ENCODE measurements around the gene FLT1.

The FLT1 gene

GRCh38 chr13:28267497-28267896, 227.4 kb downstream of the FLT1 start:
- TF ChIP-seq FOXA1 (IDR thresholded peaks at IDR 0.05) (no peak), ELF4 (IDR thresholded peaks at IDR 0.05) (no peak), FOXK2 (IDR thresholded peaks at IDR 0.05) (no peak), LEF1 (IDR thresholded peaks at IDR 0.05; ENCODE audit: borderline replicate concordance) (no peak), ARNT (IDR thresholded peaks at IDR 0.05) (no peak), TARDBP (IDR thresholded peaks at IDR 0.05) (no peak), SP1 (IDR thresholded peaks at IDR 0.05) (no peak), BHLHE40 (IDR thresholded peaks at IDR 0.05; ENCODE audit: borderline replicate concordance) (no peak), ZNF384 (IDR thresholded peaks at IDR 0.05) (no peak), SUZ12 (IDR thresholded peaks at IDR 0.05) (no peak), FOXM1 (IDR thresholded peaks at IDR 0.05; ENCODE audit: borderline replicate concordance) (no peak), PKNOX1 (IDR thresholded peaks at IDR 0.05) (no peak), CTBP1 (IDR thresholded peaks at IDR 0.05; ENCODE audit: borderline replicate concordance) (no peak), HDGF (IDR thresholded peaks at IDR 0.05; ENCODE audit: borderline replicate concordance) (no peak), NFRKB (IDR thresholded peaks at IDR 0.05) (no peak), L3MBTL2 (conservative IDR thresholded peaks at IDR 0.05) (no peak)
- CTCF ChIA-PET = no interaction called here
- no peak for DNase-seq (ENCODE audit: extremely low spot score)
- POLR2A ChIA-PET = no interaction called here

GRCh38 chr13:28258417-28258816, 236.5 kb downstream of the FLT1 start:
- ChIA-PET POLR2A (no interaction called here), CTCF (no interaction called here)
- DNase-seq (ENCODE audit: extremely low spot score) = no peak
- TF ChIP-seq FOXA1 (IDR thresholded peaks at IDR 0.05) (no peak), HDGF (IDR thresholded peaks at IDR 0.05; ENCODE audit: borderline replicate concordance) (no peak), PKNOX1 (IDR thresholded peaks at IDR 0.05) (no peak), SUZ12 (IDR thresholded peaks at IDR 0.05) (no peak), CTBP1 (IDR thresholded peaks at IDR 0.05; ENCODE audit: borderline replicate concordance) (no peak), ARNT (IDR thresholded peaks at IDR 0.05) (no peak), L3MBTL2 (conservative IDR thresholded peaks at IDR 0.05) (no peak), ZNF384 (IDR thresholded peaks at IDR 0.05) (no peak), FOXK2 (IDR thresholded peaks at IDR 0.05) (no peak), TARDBP (IDR thresholded peaks at IDR 0.05) (no peak), NFRKB (IDR thresholded peaks at IDR 0.05) (no peak), FOXM1 (IDR thresholded peaks at IDR 0.05; ENCODE audit: borderline replicate concordance) (no peak), LEF1 (IDR thresholded peaks at IDR 0.05; ENCODE audit: borderline replicate concordance) (no peak), BHLHE40 (IDR thresholded peaks at IDR 0.05; ENCODE audit: borderline replicate concordance) (no peak)

GRCh38 chr13:28257305-28257704, 237.6 kb downstream of the FLT1 start:
- POLR2A ChIA-PET = no interaction called here

GRCh38 chr13:28252547-28252946, 242.4 kb downstream of the FLT1 start:
- ChIA-PET CTCF (no interaction called here), POLR2A (no interaction called here)
- TF ChIP-seq ZNF384 (IDR thresholded peaks at IDR 0.05) (no peak), SP1 (IDR thresholded peaks at IDR 0.05) (no peak), SUZ12 (IDR thresholded peaks at IDR 0.05) (no peak), ARNT (IDR thresholded peaks at IDR 0.05) (no peak), LEF1 (IDR thresholded peaks at IDR 0.05; ENCODE audit: borderline replicate concordance) (no peak), HDGF (IDR thresholded peaks at IDR 0.05; ENCODE audit: borderline replicate concordance) (no peak), L3MBTL2 (conservative IDR thresholded peaks at IDR 0.05) (no peak), ELF4 (IDR thresholded peaks at IDR 0.05) (no peak), NFRKB (IDR thresholded peaks at IDR 0.05) (no peak), CTBP1 (IDR thresholded peaks at IDR 0.05; ENCODE audit: borderline replicate concordance) (no peak)
- DNase-seq (ENCODE audit: extremely low spot score) = no peak

More at GRCh38 chr13:28257305-28257704, 237.6 kb downstream of the FLT1 start:
- no peak for DNase-seq (ENCODE audit: extremely low spot score)
- CTCF ChIA-PET = no interaction called here
- TF ChIP-seq NFRKB (IDR thresholded peaks at IDR 0.05) (no peak), FOXM1 (IDR thresholded peaks at IDR 0.05; ENCODE audit: borderline replicate concordance) (no peak), FOXA1 (IDR thresholded peaks at IDR 0.05) (no peak), HDGF (IDR thresholded peaks at IDR 0.05; ENCODE audit: borderline replicate concordance) (no peak), ARNT (IDR thresholded peaks at IDR 0.05) (no peak), BHLHE40 (IDR thresholded peaks at IDR 0.05; ENCODE audit: borderline replicate concordance) (no peak), CTBP1 (IDR thresholded peaks at IDR 0.05; ENCODE audit: borderline replicate concordance) (no peak), L3MBTL2 (conservative IDR thresholded peaks at IDR 0.05) (no peak), FOXK2 (IDR thresholded peaks at IDR 0.05) (no peak), TARDBP (IDR thresholded peaks at IDR 0.05) (no peak), SP1 (IDR thresholded peaks at IDR 0.05) (no peak), SUZ12 (IDR thresholded peaks at IDR 0.05) (no peak), LEF1 (IDR thresholded peaks at IDR 0.05; ENCODE audit: borderline replicate concordance) (no peak), PKNOX1 (IDR thresholded peaks at IDR 0.05) (no peak)

GRCh38 chr13:28251466-28251865, 243.5 kb downstream of the FLT1 start:
- no peak for DNase-seq (ENCODE audit: extremely low spot score)
- ChIA-PET CTCF (no interaction called here), POLR2A (no interaction called here)
- TF ChIP-seq SUZ12 (IDR thresholded peaks at IDR 0.05) (no peak), PKNOX1 (IDR thresholded peaks at IDR 0.05) (no peak), ZNF384 (IDR thresholded peaks at IDR 0.05) (no peak)

- ChIA-PET CTCF (no interaction called here), POLR2A (no interaction called here)
- TF ChIP-seq ZNF384 (IDR thresholded peaks at IDR 0.05) = no peak
- no peak for TF ChIP-seq ELF4 (IDR thresholded peaks at IDR 0.05)
- no peak for TF ChIP-seq BHLHE40 (IDR thresholded peaks at IDR 0.05; ENCODE audit: borderline replicate concordance)
- TF ChIP-seq PKNOX1 (IDR thresholded peaks at IDR 0.05) = no peak
- TF ChIP-seq CTBP1 (IDR thresholded peaks at IDR 0.05; ENCODE audit: borderline replicate concordance) = no peak
- TF ChIP-seq FOXA1 (IDR thresholded peaks at IDR 0.05) = no peak
- no peak for TF ChIP-seq NFRKB (IDR thresholded peaks at IDR 0.05)
- TF ChIP-seq SP1 (IDR thresholded peaks at IDR 0.05) = no peak
- TF ChIP-seq LEF1 (IDR thresholded peaks at IDR 0.05; ENCODE audit: borderline replicate concordance) = no peak
- TF ChIP-seq ARNT (IDR thresholded peaks at IDR 0.05) = no peak
- no peak for TF ChIP-seq SUZ12 (IDR thresholded peaks at IDR 0.05)
- DNase-seq (ENCODE audit: extremely low spot score) = no peak
Measured at GRCh38 chr13:28250542-28250941, 244.4 kb downstream of the FLT1 start.
